ENCODE data around the gene HOMER1. TPM values are rescaled to one million over a fixed set of nuclear protein-coding genes. Genes with fewer than 3 reads are reported as not detected.

The HOMER1 gene, protein sequence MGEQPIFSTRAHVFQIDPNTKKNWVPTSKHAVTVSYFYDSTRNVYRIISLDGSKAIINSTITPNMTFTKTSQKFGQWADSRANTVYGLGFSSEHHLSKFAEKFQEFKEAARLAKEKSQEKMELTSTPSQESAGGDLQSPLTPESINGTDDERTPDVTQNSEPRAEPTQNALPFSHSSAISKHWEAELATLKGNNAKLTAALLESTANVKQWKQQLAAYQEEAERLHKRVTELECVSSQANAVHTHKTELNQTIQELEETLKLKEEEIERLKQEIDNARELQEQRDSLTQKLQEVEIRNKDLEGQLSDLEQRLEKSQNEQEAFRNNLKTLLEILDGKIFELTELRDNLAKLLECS
- 79.8 TPM for total RNA-seq

DNA sequence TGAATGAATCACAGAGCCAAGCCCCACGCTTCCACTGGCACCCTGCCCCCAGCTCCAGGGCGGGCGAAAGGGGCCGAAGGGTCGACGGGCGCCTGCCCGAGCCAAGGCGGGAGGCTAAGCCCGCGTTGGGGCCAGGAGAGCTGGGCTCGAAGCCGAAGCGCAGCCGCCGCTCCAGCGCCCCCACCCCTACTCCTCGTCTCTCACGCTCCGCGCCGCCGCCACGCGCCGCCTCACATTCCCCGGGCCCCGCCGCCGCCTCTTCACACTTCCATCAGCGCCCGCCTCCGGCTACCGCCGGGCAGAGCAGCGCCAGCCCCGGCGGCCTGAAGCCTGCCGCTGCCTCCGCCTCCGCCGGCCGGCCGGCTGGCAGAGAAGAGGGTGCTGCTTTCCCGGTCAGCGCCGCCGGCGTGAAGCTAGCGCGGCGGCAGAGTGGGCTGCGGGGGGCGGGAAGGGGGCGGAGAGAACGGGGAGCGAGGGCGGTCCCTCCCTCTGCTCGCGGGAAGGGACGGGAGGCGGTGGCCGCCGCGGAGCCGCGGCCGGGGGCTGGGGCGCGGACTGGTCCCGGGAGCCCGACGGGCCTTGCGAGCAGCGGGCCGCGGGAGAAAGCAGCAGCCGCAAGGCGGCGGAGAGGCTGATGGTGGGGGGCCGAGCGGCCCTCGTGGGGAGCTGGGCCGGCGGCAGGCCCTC, at the start of gene HOMER1:
HOMER1 (minus strand) TSS at position 431 of the 687 bp plus-strand sequence. CDS start 1,360 bp downstream, outside the sequence.

Small RNAs within 50 kb of the gene (small RNA-seq; reads per million reads assigned to genes)
- not detected for gene RF00019 (ENCODE audit: low replicate concordance)

Other genes with a start within 250 kb of the HOMER1 start
- 165 TPM for gene TENT2, start 98.3 kb upstream of the HOMER1 start, total RNA-seq
- gene CMYA5, start 175.7 kb upstream of the HOMER1 start, total RNA-seq, result 2.5 TPM